ENCODE results near the gene HMCN1. TPM values are rescaled to one million over a fixed set of nuclear protein-coding genes. Genes with fewer than 3 reads are reported as not detected.

HMCN1 gene
- total and polyA plus RNA-seq, 2 donors (not counting 1 experiment from before 2014, with no cell fraction given), result 6.8 to 21.0 TPM

- H3K9me3 ChIP-seq (ENCODE audit: control insufficient read depth, insufficient read depth, low read depth, low read length), result no peaks in the 10 kb centered on the region
- H3K36me3 ChIP-seq (ENCODE audit: control insufficient read depth, insufficient read depth, low read length), result no peaks in the 10 kb centered on the region
- DNase-seq (ENCODE audit: low read depth in 2 of 2), result no peak
- H4K20me1 ChIP-seq (ENCODE audit: control insufficient read depth, extremely low read depth, insufficient read depth, low read length), result no peaks in the 10 kb centered on the region
- no peak overlapping the region for H3K27ac ChIP-seq (ENCODE audit: insufficient read depth, low read length)
- no peak overlapping the region for H3K4me3 ChIP-seq (replicated peaks in 1 of 4; ENCODE audit: control extremely low read depth in 1 of 4, insufficient read depth in 1 of 4, low read depth in 3 of 4, low read length in 4 of 4)
- no peak overlapping the region for H3K9ac ChIP-seq (ENCODE audit: insufficient read depth, low read length)
- H3K27me3 ChIP-seq (ENCODE audit: control insufficient read depth, insufficient read depth, low read length), result no peaks in the 10 kb centered on the region
- no peak overlapping the region for H3K4me2 ChIP-seq (ENCODE audit: extremely low read depth, insufficient read depth, low read length)
- H2AFZ ChIP-seq (ENCODE audit: low read length), result no peak overlapping the region
- no peaks in the 10 kb centered on the region for H3K4me1 ChIP-seq (ENCODE audit: control insufficient read depth, extremely low read depth, insufficient read depth, low read length)
- TF ChIP-seq EZH2 (IDR thresholded peaks at IDR 0.05; ENCODE audit: low read length, missing control alignments), result no peak
- TF ChIP-seq, protein P1, sequence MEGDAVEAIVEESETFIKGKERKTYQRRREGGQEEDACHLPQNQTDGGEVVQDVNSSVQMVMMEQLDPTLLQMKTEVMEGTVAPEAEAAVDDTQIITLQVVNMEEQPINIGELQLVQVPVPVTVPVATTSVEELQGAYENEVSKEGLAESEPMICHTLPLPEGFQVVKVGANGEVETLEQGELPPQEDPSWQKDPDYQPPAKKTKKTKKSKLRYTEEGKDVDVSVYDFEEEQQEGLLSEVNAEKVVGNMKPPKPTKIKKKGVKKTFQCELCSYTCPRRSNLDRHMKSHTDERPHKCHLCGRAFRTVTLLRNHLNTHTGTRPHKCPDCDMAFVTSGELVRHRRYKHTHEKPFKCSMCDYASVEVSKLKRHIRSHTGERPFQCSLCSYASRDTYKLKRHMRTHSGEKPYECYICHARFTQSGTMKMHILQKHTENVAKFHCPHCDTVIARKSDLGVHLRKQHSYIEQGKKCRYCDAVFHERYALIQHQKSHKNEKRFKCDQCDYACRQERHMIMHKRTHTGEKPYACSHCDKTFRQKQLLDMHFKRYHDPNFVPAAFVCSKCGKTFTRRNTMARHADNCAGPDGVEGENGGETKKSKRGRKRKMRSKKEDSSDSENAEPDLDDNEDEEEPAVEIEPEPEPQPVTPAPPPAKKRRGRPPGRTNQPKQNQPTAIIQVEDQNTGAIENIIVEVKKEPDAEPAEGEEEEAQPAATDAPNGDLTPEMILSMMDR (conservative IDR thresholded peaks at IDR 0.05 in 1 of 2, IDR thresholded peaks at IDR 0.05 in 1 of 2; ENCODE audit: low read depth in 1 of 2, low read length in 2 of 2), result no peak
- no peaks in the 10 kb centered on the region for H3K79me2 ChIP-seq (ENCODE audit: control insufficient read depth, insufficient read depth, low read length)
These were observed 486.7 kb downstream of the HMCN1 start for GRCh38 chr1:186220911-186221310.

- H3K4me1 ChIP-seq (ENCODE audit: control insufficient read depth, extremely low read depth, insufficient read depth, low read length), result no peaks in the 10 kb centered on the region
- no peaks in the 10 kb centered on the region for H4K20me1 ChIP-seq (ENCODE audit: control insufficient read depth, extremely low read depth, insufficient read depth, low read length)
- no peak for DNase-seq (ENCODE audit: low read depth in 2 of 2)
- no peaks in the 10 kb centered on the region for H3K27me3 ChIP-seq (ENCODE audit: control insufficient read depth, insufficient read depth, low read length)
- no peak overlapping the region for H2AFZ ChIP-seq (ENCODE audit: low read length)
- H3K27ac ChIP-seq (ENCODE audit: insufficient read depth, low read length), result no peak overlapping the region
- H3K4me2 ChIP-seq (ENCODE audit: extremely low read depth, insufficient read depth, low read length), result no peak overlapping the region
- TF ChIP-seq, protein P1 (conservative IDR thresholded peaks at IDR 0.05 in 1 of 2, IDR thresholded peaks at IDR 0.05 in 1 of 2; ENCODE audit: low read depth in 1 of 2, low read length in 2 of 2), result no peak
- no peak for TF ChIP-seq EZH2 (IDR thresholded peaks at IDR 0.05; ENCODE audit: low read length, missing control alignments)
- H3K79me2 ChIP-seq (ENCODE audit: control insufficient read depth, insufficient read depth, low read length), result no peaks in the 10 kb centered on the region
- no peak overlapping the region for H3K9ac ChIP-seq (ENCODE audit: insufficient read depth, low read length)
- H3K4me3 ChIP-seq (replicated peaks in 1 of 4; ENCODE audit: control extremely low read depth in 1 of 4, insufficient read depth in 1 of 4, low read depth in 3 of 4, low read length in 4 of 4), result no peak overlapping the region
- no peaks in the 10 kb centered on the region for H3K9me3 ChIP-seq (ENCODE audit: control insufficient read depth, insufficient read depth, low read depth, low read length)
- no peaks in the 10 kb centered on the region for H3K36me3 ChIP-seq (ENCODE audit: control insufficient read depth, insufficient read depth, low read length)
These were observed 490.9 kb downstream of the HMCN1 start for GRCh38 chr1:186225096-186225495.

- Histone ChIP-seq H3K4me3 (replicated peaks in 1 of 4; ENCODE audit: control extremely low read depth in 1 of 4, insufficient read depth in 1 of 4, low read depth in 3 of 4, low read length in 4 of 4) (no peak overlapping the region), H3K9ac (ENCODE audit: insufficient read depth, low read length) (no peak overlapping the region), H4K20me1 (ENCODE audit: control insufficient read depth, extremely low read depth, insufficient read depth, low read length) (no peaks in the 10 kb centered on the region), H3K9me3 (ENCODE audit: control insufficient read depth, insufficient read depth, low read depth, low read length) (no peaks in the 10 kb centered on the region), H3K36me3 (ENCODE audit: control insufficient read depth, insufficient read depth, low read length) (no peaks in the 10 kb centered on the region), H3K4me2 (ENCODE audit: extremely low read depth, insufficient read depth, low read length) (no peak overlapping the region), H3K27me3 (ENCODE audit: control insufficient read depth, insufficient read depth, low read length) (no peaks in the 10 kb centered on the region), H3K79me2 (ENCODE audit: control insufficient read depth, insufficient read depth, low read length) (no peaks in the 10 kb centered on the region), H3K27ac (ENCODE audit: insufficient read depth, low read length) (no peak overlapping the region), H2AFZ (ENCODE audit: low read length) (no peak overlapping the region), H3K4me1 (ENCODE audit: control insufficient read depth, extremely low read depth, insufficient read depth, low read length) (no peaks in the 10 kb centered on the region)
- TF ChIP-seq EZH2 (IDR thresholded peaks at IDR 0.05; ENCODE audit: low read length, missing control alignments), result no peak
- TF ChIP-seq, protein P1 (conservative IDR thresholded peaks at IDR 0.05 in 1 of 2, IDR thresholded peaks at IDR 0.05 in 1 of 2; ENCODE audit: low read depth in 1 of 2, low read length in 2 of 2), result no peak
- no peak for DNase-seq (ENCODE audit: low read depth in 2 of 2)
These were observed 494.6 kb downstream of the HMCN1 start for GRCh38 chr1:186228749-186229148.
